Panc1 (cell line): Measurements from ENCODE around the gene SPATA24.

Source experiments
- CTCF ChIP-seq: fragments of 450-650 bp; IDR thresholded peaks from 2 replicates; pipeline ENCODE4 v1.5.1; 2017; ENCODE audit warnings: mild to moderate bottlenecking
- POLR2AphosphoS5 ChIP-seq: IDR thresholded peaks from 2 replicates; pipeline ENCODE4 v1.6.1; 2012; ENCODE audit warnings: mild to moderate bottlenecking, low read depth, low read length, moderate library complexity
- TCF7L2 ChIP-seq: IDR thresholded peaks from 2 replicates; pipeline ENCODE4 v1.6.1; 2011; ENCODE audit warnings: mild to moderate bottlenecking, low read depth, low read length, inconsistent platforms

GRCh38 chr5:139354186-139354585, 49.7 kb downstream of the SPATA24 start:
- TF ChIP-seq CTCF (no peak), POLR2AphosphoS5 (no peak), TCF7L2 (no peak)
